Stimulated activated CD8-positive, alpha-beta memory T cell treated with anti-CD3 and anti-CD28 coated beads, Interleukin-4, amount 100 ng/mL, for 24 hours (primary cell): ENCODE results near the gene KLHL29.

Experiments
- DNase-seq: peaks from one replicate; pipeline ENCODE4 v3.0.0-alpha.2; 2020; ENCODE audit warnings: low read depth

Gene KLHL29

GRCh38 chr2:23532391-23533337, 147.7 kb downstream of the KLHL29 start:
- peak; percentile 7 for DNase-seq

DNA sequence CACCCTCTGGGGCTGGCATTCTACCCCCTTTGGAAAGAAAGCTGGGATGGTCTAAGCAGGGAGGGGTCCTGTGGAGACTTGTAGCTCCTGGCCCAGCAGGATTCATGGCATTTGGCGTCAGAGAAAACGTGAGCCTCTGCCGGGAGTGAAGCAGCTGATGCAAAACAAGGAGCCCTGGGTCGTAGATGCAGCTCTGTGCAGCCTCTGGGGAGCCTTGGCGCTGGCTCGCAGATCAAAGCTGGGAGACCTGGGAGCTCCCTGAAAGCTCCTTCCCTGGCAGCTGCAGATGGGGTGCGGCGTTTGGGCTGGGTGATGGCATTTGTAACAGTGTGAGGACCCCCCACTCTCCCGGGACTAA, 148.3 kb downstream of the KLHL29 start:
- no peak for DNase-seq

DNA sequence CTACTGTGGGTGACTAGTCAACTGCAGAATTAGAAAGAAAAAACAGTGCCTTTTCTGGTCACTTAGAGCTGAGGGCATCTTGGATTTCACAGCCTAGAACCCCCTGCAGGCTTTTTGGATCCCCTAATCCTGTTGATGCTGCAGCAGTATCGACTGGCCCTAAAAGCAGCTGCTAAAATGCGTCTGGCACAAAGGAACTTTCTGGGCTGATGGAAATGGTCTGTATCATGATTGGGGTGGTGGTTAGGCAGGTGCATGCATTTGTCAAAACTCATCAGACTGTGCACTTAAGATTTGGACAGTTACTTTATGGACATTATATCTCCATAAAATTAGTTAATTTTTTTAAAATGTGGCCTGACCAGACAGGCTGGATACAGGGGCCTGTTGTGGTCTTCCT, 149.8 kb downstream of the KLHL29 start:
- DNase-seq: no peak

DNA sequence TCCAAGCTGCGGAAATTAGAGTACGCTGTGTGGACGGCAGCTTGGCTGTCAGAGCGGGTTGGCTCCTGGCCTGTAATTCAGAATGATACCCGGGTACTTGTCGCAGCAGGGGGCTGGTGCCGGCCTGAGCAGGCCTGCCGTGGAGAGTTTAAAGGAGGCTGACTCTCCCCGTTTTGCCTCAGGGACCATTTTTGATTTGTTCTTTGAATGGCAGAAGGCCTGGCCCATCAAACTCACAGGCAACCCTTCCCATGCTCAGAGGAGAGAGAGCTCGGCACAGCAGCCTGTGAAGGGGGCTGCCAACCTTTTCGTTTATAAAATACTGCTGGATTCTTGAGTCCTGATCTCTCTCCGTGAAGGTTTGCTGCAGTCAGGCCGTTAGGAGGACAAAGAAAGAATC, 151.3 kb downstream of the KLHL29 start:
- no peak for DNase-seq

- DNase-seq: no peak
Observed at GRCh38 chr2:23537991-23538390, 153.0 kb downstream of the KLHL29 start.

GRCh38 chr2:23538566-23538965, 153.6 kb downstream of the KLHL29 start:
- no peak for DNase-seq

- no peak for DNase-seq
Observed at GRCh38 chr2:23540804-23541360, 155.9 kb downstream of the KLHL29 start.

GRCh38 chr2:23541503-23542229, 156.7 kb downstream of the KLHL29 start:
- DNase-seq: no peak

GRCh38 chr2:23542230-23542789, 157.3 kb downstream of the KLHL29 start:
- no peak for DNase-seq

DNA sequence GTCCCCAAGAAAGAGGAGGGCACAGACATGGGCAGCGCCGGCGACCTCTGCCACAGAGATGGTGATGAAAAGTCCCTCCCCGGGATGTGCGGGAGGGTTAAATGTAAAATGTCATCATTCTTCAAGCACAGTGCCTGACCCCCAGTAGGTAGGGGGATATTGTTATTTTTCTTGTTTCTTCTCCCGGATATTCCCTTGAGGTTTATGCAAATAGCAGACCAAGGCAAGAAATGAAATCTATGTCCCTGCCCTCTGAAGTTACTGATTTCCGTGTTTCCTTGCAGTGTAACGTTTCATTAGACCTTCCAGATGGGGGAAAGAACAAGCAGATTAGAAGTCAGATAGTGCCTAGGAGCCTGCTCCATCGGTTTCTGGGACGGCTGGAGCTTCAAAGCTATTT, 158.3 kb downstream of the KLHL29 start:
- no peak for DNase-seq

DNA sequence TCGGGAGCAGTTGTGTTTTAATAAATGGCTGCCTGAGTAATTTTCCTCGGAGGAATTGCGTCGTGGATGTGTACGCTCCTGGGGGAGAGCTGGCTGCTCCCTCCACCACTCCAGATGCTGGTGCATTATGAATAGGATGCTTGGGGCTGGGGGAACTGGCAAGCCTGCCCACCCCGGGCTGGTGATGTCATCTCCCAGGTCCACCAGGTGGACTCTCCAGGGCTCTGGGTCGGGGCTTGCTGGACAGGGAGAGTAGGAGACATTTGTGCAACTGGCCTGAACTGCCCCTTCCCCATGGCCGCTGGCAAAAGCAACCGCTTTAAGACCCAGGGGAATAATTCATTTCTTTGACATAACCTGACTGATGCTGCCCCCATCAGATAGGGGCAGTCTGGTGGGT, 158.7 kb downstream of the KLHL29 start:
- no peak for DNase-seq

- no peak for DNase-seq
Observed at GRCh38 chr2:23544589-23545295, 159.8 kb downstream of the KLHL29 start.

DNA sequence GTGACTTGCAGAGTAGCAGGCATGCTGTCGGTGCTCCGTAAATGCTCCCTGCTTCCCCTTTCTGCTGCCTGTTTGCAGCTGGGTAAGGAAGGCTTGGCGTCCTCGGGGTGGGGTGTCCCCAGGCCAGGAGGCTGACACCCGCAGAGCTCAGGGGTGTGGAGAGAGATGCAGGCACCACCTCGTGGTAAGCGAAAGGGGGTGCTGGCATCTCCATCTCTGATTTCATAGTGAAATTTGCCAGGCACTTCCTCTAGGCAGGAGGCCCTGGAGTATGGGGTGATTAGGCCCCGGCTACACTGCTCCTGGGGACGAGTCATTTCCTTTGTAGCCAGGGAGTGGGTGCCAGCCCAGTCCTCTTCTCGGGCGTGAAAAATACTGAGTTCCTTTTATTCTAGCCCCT, 160.4 kb downstream of the KLHL29 start:
- DNase-seq: no peak

GRCh38 chr2:23545811-23546210, 160.8 kb downstream of the KLHL29 start:
- DNase-seq: no peak

GRCh38 chr2:23546913-23547312, 161.9 kb downstream of the KLHL29 start:
- no peak for DNase-seq

DNA sequence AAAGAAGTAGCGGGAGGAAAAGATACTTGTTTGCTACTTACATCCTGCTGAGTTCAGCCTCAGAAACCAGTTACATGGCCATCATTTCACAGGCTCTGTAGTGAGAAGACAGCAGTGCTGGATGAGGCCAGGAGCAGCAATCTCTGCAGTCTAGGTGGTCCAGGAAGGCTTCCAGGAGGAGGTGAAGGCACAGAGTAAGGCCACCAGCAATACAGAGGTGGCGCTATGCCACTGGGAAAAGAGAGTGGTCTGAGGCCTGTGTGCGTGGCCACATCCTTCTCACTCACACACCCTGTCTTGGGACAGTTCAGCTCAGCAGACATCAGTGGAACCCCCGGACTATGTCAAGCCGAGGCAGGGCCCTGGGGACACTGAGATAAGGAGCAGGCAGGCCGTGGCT, 162.7 kb downstream of the KLHL29 start:
- DNase-seq: no peak

- DNase-seq: no peak
Observed at GRCh38 chr2:23548143-23548769, 163.3 kb downstream of the KLHL29 start.

GRCh38 chr2:23549051-23549450, 164.1 kb downstream of the KLHL29 start:
- DNase-seq: no peak

GRCh38 chr2:23549821-23550530, 165.0 kb downstream of the KLHL29 start:
- DNase-seq: no peak

DNA sequence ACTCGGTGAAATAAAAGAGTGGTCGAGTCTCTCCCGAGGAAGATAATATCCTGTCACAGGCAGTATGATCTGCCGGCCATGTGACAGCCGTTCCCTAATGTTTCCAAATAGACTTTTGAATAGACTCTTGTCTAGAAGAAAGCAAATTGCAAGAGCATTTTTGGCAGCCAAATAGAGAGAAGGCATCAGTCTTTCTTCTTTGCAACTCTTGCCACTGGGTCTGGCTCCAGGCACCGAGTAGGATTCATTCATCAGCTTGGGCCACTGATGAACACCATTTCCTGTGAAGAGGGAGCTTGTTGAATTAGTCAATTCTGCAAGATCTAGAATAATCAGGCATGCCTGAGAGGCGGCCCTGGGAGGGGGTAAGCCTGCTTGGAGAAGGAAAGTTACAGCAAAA, 165.6 kb downstream of the KLHL29 start:
- no peak for DNase-seq

- DNase-seq: no peak
Observed at GRCh38 chr2:23551875-23552274, 166.9 kb downstream of the KLHL29 start.
